NCI-H146 treated with DMSO at 0.1 percent for 48 hours (cell line): Measurements from ENCODE around the gene ATP1A3.
"Not testable (repeated sequence)": the region's sequence is repeated elsewhere in the genome, so short reads cannot be mapped to it uniquely, and the experiment has no call there.

ENCODE experiments used
- DNase-seq: peaks from one replicate; lab custom pipeline; 2025; ENCODE audit not compliant: unreplicated experiment; lab: John Stamatoyannopoulos, UW

ATP1A3 gene

DNA sequence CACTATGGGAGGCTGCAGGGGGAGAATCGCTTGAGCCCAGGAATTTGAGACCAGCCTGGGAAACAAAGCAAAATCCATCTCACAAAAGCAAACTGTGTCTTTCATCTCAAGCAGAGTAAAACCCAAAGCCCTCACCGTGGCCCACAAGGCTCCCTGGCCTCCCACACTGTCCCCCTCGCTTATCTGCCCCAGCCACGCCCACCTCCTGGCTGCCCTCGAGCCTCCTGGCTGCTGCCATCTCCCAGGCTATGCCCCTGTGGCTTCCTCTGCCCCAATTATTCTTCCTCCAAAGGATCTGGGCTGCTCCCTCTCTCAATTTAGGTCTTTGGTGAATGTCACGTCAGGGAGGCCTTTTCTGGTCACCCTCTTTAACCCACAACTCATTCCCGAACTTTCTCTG is 38.5 kb downstream of the ATP1A3 start:
- no peak for DNase-seq

DNA sequence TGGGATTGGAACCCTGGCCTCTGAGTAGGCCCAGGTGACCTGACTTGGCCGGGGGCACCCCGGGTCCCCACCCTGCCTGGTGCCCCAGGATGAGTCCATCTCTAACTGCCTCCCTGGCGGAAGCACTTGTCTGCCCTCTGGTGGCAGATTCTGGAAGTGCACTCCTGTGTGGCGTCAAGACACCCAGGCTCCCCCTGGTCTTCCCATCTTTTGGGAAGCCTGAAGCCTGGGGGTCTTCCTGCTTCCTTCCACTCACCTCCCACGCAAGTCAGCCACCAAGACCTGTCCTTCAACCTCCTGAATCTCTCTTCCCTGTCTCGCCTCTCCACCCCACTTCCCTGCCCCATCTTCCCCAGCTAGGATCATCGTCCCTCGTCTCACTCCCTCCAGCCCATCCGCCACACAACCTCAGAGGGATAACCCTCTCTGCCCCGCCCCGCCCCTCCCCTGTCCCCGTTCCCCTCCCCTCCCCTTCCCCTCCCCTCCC is 42.3 kb downstream of the ATP1A3 start:
- peak; percentile 40 for DNase-seq

DNA sequence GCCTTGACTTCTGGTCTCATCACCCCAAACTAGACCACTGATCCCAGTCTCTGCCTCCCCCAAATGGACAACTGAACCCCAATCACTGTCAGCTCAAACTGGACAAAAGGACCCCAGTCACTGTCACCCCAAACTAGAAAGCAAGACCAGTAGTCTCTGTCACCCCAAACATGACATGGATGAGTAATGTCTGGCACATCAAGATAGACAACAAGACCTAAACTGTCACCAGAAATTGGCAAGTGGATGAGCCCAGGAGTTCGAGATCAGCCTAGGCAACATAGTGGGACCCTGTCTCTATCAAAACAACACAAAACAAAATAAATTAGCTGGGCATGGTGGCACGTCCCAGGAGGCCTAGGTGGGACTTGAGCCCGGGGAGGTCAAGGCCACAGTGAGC is 46.9 kb downstream of the ATP1A3 start:
- DNase-seq, result no peak

DNA sequence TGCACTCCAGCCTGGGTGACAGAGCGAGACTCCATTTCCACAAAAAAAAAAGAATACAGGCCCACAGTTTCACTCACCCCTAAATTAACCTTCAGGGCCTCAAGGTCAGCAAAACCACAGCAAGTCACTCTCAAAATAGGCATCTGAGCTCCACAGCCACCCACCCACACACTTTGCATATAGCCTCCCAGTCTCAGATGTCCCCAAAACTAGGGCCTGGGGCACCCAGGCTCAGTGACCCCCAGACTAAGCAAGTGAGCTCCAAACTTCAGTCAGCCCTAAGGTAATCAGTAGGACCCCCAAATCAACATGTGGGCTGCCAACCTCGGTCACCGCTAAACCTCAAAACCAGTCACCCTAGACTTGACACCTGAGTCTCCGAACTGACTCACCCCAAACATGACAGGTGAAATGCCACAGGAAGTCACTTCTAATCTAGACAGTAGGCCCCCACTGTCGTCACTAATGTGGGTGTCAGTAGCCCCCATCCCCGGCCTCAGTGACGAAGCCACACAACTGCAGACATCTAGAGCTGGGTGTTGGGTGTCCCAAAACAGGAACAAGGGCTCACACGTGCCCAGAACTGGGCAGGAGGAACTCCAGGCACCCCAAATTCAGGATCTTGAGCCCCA is 48.8 kb downstream of the ATP1A3 start:
- no peak for DNase-seq

DNA sequence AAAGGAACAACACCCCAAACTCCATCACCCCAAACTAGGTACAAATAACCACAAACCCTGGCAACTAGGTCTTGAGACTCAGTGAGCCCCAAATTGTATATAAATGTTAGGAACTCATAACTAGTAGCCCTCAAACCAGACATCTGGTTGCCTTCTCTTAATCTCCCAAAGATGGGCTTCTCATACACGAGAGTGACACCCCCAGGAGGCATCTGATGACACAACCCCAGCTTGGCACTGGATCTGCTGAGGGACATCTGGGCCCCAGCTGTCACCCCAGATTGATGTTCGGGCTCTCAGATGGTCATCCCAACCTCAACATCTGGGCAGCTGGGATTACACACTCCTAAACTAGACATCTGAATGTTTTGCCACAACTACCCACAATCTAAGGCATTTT is 49.7 kb downstream of the ATP1A3 start:
- DNase-seq, result no peak

DNA sequence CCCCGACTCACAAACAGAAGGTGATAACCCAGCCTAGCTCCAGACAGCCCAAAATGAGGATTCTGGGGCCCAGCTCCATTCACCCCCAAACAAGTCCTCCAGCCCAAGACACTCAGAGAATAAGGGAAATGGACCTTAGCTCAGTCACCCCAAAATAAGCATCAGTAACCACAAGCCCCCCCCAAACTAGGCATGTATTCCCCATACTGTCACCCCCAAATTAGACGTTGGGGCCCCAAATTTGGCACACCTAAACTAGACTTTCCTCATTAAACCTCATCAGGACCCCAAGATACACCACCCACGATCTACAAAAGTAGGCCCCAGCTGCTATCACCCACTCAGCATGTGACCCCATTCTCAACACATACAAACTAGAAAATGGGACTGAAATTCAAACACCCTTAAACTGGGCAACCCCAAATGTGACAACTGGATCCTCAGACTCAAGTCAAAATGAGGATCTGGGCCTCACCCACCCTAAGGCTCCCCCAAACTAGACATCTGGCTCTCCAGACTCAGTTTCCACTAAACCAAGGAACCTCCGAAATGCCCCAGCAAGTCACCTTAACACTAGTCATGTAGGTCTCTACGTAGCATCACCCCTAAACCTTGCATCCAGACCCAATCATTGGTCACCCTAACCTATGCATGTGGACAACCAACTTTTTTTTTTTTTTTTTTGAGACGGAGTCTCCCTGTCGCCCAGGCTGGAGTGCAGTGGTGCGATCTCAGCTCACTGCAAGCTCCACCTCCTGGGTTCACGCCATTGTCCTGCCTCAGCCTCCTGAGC is 52.4 kb downstream of the ATP1A3 start:
- DNase-seq, result no peak

DNA sequence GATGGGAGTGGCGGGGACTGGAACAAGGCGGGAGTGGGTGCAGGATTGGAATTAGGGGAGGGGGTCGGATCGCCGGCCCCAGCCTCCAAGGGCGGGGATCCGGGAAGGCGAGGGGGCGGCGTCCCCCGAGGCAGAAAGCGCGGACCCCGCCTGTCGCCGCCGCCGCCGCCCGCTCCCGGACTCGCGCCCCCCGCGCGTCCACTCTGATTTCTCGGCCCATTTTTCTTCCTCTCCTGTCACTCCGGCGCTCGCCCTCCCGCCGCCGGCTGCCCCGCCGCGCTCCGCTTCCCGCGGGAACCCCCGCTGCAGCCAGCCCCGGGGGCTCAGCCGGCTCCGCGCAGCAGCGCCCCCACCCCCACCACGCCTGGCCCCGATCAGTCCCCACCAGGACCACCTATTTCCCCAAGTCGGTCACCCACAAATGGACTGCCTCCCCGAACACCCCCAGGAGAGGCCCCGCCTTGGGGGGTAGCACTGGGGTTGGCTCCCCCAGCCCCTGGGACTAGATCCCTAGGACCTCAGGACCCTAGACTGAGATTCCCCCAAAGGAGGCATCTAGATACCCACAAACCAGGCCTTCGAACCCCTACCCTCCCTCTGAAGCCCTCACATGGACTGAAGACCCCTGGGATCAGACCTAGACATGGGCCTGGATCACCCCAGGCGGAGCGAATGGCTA is 53.2 kb downstream of the ATP1A3 start:
- DNase-seq, result no peak

DNA sequence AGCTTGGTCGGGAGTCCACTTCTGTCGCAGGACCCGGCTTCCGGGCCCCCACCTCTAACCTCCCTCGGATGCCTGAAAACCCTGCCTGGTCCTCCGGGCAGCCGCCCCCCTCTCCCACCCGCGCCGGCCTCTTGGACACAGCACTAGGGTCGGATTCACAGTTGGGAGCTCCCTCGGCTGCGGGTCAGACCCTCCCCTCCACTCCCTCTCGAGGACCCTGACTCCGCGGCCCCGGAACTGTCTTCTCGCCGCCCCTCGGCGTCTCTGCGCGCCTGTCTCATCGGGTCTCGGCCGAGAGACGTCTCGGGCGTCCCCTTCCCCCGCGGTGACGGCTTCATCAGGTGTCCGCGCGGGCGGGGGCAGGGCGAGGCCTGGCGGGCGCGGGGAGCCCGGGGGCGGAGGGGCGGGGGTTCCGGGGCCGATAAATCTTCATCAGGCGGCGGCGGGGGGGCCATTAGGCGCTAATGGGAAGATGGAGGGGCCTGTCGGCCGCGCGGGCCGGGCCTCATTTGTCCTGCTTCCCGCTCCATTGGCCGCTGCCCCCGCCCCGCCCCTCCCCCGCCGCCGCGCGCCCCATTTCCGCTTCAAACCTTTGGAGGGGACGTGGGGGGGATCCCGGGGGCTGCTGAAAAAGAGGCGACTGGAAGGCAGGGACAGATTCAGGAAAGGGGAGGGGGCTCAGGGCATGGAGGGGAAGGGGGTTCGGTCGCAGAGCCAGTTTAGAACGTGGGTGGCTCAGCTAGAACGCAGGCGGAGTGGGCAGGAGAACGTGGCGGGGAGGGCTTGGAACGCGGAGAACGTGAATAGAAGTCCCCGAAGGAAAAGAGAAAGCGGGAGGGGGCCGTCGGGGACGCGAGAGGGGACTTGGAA is 53.9 kb downstream of the ATP1A3 start:
- DNase-seq, result peak; percentile 20

DNA sequence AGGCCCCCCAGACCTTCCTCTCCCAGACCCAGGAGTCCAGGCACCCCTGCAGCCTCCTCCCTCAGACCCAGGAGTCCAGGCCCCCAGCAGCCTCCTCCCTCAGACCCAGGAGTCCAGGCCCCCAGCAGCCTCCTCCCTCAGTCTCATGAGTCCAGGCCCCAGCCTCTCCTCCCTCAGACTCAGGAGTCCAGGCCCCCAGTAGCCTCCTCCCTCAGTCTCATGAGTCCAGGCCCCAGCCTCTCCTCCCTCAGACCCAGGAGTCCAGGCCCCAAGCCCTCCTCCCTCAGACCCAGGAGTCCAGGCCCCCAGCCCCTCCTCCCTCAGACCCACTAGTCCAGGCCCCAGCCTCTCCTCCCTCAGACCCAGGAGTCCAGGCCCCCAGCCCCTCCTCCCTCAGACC is 54.8 kb downstream of the ATP1A3 start:
- DNase-seq, result not testable (repeated sequence)

DNA sequence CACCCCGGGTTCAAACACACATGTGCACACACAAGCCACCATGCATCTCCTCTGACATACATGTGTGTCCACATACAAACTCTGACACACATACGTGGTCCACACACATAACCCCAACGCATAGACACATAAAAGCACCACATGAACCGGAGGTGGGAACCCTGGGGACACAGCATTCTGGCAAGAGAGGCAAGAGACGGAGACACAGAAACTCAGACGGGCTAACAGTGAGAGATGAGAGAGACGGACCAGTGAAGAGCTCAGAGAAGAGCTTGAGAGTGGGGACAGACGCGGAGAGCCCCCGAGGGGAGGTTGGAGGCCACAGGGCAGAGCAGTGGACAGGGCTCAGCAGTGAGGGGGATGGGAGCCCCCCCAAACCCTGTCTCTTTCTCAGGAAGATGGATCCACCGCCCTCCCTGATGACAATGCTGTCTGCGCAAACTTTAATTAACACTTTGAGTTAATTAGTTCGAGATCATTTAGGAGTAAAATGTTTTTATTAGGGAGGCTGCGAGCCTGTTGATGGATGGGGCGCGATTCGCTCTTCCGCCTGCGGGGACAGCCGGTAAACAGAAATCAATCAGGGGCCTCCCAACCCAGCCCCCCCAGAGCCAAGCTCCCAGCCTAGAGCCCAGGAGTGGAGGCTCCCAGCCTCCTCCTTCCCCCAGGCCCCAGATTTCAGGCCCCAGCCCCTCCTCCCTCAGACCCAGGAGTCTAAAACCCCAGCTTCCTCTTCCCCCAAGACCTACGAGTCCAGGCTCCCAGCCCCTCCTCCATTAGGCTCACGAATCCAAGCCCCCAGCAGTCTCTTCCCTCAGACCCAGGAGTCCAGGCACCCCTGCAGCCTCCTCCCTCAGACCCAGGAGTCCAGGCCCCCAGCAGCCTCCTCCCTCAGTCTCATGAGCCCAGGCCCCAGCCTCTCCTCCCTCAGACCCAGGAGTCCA is 56.2 kb downstream of the ATP1A3 start:
- no peak for DNase-seq

DNA sequence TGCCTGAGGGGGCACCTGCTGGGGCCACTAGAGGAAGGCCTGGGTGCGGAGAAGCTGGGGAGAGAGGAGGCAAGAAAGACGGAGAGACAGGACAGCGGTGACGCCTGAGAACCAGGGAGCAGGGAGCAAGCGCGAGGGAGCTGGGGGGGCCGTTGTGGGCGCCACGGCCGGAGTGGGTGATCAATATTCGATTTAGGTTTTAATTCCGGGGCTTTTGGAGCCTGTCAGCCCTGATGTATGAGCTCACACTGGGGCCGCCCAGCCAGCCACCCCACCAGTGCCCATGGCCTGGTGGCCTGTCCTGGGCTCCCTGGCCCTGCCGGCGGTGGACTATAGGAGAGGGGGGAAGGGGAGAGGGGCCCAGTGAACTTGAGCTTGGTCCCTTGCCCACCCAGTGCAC is 57.1 kb downstream of the ATP1A3 start:
- no peak for DNase-seq

DNA sequence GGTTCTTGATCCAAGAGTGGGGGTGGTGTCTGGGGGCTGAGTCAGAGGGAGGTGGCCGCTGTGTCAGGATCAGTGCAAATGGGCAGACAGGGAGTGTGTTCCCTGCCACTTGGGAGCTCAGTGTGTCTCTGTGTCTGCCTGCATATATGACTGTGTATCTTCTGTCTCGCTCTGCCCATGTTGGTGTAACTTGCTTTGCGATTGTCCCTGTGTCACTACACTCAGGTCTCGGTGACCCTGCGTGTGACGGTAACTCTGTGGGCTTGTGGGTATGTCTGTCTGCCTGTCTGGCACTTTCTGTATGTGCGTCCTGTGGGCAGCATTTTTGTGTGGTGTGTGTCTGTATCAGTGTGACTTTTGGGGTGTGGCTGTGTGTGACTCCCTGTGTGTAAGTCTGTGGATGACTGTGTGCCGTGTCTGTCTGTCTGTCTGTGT is 57.6 kb downstream of the ATP1A3 start:
- DNase-seq, result no peak

DNA sequence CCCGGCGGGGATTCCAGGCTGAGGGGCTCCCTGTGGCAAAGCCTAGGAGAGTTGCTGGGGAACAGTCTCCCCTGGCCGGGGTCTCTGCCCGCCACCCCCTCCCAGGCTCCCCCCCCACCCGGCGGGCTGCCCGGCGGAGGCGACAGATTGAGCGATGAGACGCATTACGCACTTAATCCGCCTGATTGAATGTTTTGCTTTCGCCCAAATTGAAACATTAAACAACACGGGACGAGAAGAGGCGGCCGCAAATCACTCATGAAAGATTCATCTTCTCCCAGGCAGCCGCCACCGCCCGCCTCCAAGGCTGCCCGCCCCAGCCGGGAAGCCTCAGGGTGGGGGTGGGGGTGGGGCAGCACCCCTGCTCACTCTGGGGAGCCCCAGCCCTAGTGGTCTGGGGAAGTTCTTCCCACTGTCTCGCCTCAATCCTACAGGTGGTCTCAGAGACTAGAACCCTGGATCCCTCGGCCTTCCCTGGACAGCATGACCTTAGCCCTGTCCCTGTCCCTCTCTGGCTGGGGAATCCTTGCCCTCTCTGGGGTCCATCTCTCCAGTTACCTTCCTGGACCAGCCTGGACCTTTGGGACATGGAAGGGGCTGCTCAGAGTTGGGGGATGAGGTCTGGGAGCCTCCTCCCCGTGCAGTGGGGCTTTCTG is 58.1 kb downstream of the ATP1A3 start:
- no peak for DNase-seq

DNA sequence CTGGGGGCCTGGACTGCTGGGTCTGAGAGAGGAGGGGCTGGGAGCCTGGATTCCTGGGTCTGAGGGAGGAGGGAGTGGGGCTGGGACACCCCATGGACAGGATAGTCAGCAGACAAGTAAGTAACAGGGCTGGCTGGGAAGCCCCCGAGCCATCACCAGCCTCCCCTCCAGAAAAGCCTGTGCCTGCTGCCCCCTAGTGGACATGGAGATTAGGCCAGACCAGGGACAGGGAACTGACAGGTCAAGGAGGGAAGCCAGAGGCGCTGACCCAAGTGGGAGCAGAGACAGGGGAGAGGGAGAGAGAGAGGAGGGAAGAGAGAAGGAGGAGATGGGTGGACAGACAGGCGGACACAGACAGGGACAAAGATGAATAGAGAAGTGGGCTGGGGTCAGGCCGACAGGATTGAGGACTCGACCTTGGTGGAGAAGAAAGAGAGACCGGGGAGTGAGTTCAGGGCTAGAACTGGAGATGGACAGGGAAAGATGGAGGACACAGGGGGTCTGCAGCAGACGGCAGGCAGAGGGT is 59.1 kb downstream of the ATP1A3 start:
- DNase-seq, result peak; percentile 48

DNA sequence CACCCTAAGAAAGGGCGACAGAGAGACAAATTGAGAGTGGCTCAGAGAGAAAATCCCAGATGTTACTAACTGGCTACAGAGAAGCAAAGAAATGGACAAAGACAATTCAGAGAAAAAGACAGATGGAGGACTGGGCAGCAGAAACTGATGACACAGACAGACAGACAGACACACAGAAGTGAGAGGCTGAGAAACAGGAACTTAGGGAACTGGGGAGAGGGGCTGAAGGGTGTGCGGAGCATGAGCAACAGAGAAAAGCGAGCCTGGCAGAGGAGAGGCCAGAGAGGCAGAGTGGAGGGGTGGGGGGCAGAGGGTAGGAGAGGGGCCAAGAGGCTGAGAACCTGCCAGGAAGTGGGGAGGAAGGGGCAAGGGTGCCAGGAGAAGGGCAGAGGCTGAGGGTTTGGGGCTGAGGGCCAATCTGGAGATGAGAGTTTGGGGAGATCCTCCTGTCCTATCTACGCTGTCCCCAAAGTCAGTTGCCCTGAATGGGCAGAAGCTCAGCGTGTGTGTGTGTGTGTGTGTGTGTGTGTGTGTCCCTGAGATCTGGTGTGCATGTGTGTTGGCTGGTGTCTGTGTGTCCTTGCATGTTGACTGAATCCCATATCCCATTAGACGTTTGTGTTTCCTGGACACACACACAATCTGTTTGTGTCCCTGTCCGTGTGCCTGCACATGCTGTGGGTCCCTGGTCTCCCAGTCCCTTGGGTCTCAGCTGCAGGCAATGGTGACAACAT is 60.2 kb downstream of the ATP1A3 start:
- DNase-seq, result no peak

DNA sequence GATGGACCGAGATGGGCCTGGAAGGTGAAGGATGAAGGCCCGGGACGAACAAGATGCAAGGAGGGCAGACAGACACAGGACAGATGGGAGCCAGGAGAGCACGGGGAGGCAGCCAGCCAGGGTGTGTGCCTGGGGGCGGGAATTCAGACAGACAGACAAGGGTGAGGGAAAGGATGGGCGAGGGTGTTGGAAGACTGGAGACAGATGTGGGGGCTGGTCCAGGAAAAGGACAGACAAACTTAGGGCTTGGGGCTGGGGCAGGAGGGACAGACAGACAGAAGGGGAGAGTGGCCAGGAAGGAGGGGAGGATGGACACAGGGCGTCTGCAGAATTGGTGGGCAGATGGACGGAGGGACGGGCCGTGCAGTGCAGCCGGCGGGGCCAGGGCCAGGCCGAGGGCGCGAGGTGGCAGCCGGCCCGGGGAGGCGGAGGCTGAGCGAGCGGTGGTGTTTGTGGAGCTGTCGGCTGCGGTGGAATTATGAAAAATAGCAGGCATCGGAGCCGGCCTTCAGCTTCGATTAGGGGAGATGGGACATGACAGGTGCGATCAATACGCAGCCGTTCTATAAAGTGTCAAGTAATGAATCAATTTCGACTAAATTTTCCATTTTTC is 61.2 kb downstream of the ATP1A3 start:
- no peak for DNase-seq

DNA sequence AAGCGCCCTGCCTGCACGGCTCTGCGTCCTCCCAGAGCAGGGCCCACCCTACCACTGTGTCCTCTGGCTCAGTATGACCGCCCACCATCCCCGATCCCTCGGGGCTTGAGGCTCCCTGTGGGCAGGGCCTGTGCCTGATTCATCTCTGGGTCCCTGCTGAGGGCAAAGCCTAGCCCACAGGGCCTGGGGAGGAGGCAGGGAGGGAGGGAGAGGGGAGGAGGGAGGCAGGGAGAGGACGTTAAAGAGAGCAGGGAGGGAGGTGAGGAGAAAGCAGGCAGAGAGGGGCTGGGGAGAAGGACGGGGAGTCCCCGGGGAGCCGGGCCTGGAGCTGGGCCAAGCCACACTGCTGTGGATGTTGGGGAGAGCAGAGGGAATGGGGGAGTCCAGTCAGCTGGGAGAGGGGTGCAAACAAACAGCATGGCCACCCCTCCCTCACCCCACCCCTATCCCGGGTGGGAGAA is 61.7 kb downstream of the ATP1A3 start:
- no peak for DNase-seq
